Ectodermal cell (in vitro differentiated cells): ENCODE data around the gene TMEM240.
"Not testable (repeated sequence)": the region's sequence is repeated elsewhere in the genome, so short reads cannot be mapped to it uniquely, and the experiment has no call there.

Experiments used
- H3K27ac ChIP-seq: 2 replicates; pipeline ENCODE4 v1.7.0; 2013; ENCODE audit warnings: mild to moderate bottlenecking, low read depth, low read length; ENCODE audit not compliant: insufficient read depth, poor library complexity, severe bottlenecking
- H3K27me3 ChIP-seq: 2 replicates; pipeline ENCODE4 v1.7.0; 2013; ENCODE audit warnings: mild to moderate bottlenecking, low read length; ENCODE audit not compliant: insufficient read depth, control insufficient read depth, poor library complexity, severe bottlenecking
- H3K36me3 ChIP-seq: one replicate; pipeline ENCODE4 v1.7.0; 2013; ENCODE audit warnings: low read length; ENCODE audit not compliant: control insufficient read depth, insufficient read depth
- H3K4me1 ChIP-seq: one replicate; pipeline ENCODE4 v1.7.0; 2013; ENCODE audit warnings: low read length; ENCODE audit not compliant: control insufficient read depth, insufficient read depth
- H3K4me3 ChIP-seq: 2 replicates; pipeline ENCODE4 v1.7.0; 2013; ENCODE audit warnings: low read depth, low read length, control low read depth; ENCODE audit not compliant: insufficient read depth
- H3K9me3 ChIP-seq: 2 replicates; pipeline ENCODE4 v1.7.0; 2013; ENCODE audit warnings: mild to moderate bottlenecking, low read length, moderate library complexity; ENCODE audit not compliant: control insufficient read depth
- WGBS, 2 experiments: methylation state at CpG; one replicate each; pipeline ENCODE4 v1.1.7; 2013; ENCODE audit warnings: missing lambda C conversion rate in 2 of 2; 5-methylcytosine and 5-hydroxymethylcytosine counted together

The TMEM240 gene

DNA sequence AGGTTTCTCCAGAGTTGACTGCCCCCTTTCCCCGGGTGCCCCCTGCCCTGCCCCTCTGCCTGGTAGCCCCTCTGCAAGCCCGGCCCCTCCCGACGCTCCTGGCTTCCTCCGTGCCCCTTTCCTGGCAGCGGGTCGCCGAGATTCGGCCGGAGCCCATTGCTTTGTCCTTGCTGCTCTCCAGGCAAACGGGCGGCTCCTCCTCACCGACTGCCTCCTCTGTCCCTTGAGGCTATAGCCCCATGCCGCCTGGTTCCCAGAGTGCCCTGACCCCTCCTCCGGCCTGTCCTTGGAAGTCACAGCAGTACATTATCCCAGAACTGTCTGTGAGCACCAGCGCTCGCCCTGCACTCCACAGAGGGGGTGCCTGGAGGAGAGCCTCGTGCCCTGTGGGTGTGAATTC, 26.7 kb downstream of the TMEM240 start:
- H3K4me1 ChIP-seq, H3K4me3 ChIP-seq, H3K27ac ChIP-seq, H3K27me3 ChIP-seq, H3K9me3 ChIP-seq: not testable (repeated sequence)
- H3K36me3 ChIP-seq = peaks cover 13% of the 10 kb centered on the region
- 89 to 90% methylated on average over 15 of the region's 18 CpGs for WGBS, 2 experiments

DNA sequence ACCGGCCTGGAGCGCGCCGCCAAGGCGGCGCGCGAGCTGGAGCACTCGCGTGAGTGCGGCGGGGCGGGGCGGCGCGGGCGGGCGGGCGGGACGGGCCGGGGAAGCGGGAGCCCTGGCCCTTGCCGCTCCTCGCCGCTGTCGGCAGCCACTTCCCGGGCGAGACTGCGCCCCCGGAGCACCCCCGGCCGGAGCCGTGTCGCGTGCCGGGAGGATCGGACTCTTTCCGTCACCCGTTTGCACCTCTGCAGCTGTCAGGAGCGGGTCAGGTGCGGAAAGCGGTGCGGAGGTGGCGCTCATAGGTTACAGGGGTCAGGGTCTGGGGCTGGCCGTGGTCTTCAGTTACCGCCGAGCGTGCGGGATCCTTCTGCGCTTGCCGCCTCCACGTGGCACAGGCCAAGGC, 28.0 kb downstream of the TMEM240 start:
- H3K27me3 ChIP-seq, H3K9me3 ChIP-seq, H3K36me3 ChIP-seq, H3K27ac ChIP-seq, H3K4me1 ChIP-seq: not testable (repeated sequence)
- H3K4me3 ChIP-seq = peak overlapping the region; percentile 63
- WGBS, 2 experiments = 0 to 1% methylated on average over 41 to 43 of the region's 52 CpGs

DNA sequence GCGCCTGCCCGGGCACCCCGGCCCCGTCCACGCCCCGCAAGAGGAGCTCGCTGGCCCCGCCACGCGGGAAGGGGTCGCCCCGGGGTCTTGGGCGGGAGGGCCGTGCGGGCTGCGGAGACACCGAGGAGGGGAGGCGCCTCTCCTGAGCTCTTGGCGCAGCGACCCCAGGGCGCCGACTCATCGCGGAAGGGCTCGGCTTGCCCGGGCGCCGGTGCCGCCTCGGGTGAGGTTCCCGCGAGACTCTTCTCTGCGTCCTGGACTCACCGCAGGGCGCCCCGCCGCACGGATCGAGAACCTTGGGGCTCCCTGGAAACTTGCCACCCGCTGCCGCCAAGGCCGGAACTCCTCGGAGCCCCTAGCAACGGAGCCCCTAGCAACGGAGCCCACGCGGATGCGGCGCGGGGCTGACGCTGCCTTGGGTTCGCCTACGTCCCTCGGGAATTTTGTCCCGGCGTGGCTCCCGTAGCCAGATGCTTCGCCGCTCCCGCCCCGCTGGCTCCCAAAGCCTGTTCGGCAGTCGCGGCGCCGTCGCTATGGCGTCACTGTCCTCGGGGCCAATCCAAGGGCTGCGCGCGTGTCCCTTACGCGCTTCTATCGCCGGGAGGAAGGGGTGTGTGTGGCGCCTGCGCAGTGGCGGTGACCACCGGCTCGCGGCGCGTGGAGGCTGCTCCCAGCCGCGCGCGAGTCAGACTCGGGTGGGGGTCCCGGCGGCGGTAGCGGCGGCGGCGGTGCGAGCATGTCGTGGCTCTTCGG, 28.7 kb downstream of the TMEM240 start, which contains the start of gene ATAD3A:
ATAD3A (plus strand) TSS at position 630 of the 753 bp plus-strand sequence; CDS start at position 737, 107 bp downstream.
- no peaks in the 10 kb centered on the region for H3K9me3 ChIP-seq
- H3K36me3 ChIP-seq = peaks cover under 1% of the 10 kb centered on the region
- 0 to 1% methylated on average over 99 of the region's 99 CpGs for WGBS, 2 experiments
- H3K27ac ChIP-seq = peak within 1 kb of the TSS; percentile 74
- H3K4me3 ChIP-seq = peak within 1 kb of the TSS; percentile 63
- no peaks in the 10 kb centered on the region for H3K4me1 ChIP-seq
- H3K27me3 ChIP-seq = no peaks in the 10 kb centered on the region

DNA sequence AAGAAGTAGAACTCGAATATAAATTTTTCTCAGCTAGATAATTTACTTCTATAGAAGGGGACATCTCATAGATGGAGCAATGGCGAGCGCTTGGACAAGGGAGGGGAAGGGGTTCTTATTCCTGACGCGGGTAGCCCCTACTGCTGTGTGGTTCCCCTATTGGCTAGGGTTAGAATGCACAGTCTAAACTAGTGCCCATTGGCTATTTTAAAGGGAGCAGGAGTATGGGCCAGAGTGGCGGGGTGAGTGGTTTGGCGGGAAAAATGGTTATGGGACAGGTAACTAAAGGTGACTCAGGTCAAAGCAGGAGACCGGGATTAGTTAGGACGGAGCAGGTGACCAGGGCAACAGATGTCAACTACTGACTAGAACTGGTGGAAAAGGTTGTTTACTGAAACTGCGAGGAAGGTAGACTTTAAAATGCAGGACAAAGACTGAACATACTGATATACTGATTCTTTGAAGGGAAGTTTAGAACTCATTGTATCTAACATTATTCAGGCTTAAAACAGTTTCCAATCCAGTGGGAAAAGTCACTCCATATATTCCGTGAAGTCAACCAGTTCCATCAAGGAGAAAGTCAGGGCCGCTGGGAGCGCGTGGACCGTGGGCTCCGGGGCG, 29.4 kb downstream of the TMEM240 start:
- Histone ChIP-seq H3K4me3 (peak overlapping the region; percentile 63), H3K27me3 (no peaks in the 10 kb centered on the region), H3K4me1 (no peaks in the 10 kb centered on the region), H3K36me3 (no peaks in the 10 kb centered on the region), H3K9me3 (no peaks in the 10 kb centered on the region), H3K27ac (peak overlapping the region; percentile 74)
- 21 to 23% methylated on average over 17 of the region's 17 CpGs for WGBS, 2 experiments

DNA sequence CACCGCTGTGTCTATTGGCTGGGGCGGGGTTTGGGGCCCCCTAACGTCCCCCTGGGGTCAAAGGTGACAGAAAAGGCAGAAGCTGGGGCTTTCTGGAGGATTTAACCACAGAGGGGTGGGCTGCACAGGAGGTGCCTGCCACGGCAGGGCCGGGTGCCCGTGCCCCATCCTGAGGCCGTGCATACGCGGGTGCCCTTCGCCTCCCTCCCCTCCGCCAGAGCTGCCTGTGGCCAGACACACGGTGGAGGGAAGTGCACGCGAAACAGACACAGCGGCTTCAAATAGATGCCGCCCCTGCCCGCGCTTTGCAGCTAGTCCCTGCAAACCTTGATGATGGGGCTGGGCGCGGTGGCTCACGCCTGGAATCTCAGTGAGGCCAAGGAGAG, 31.0 kb downstream of the TMEM240 start:
- H3K4me3 ChIP-seq, H3K36me3 ChIP-seq, H3K27ac ChIP-seq, H3K9me3 ChIP-seq, H3K4me1 ChIP-seq, H3K27me3 ChIP-seq: not testable (repeated sequence)
- WGBS, 2 experiments = 92 to 96% methylated on average over 12 to 20 of the region's 21 CpGs

DNA sequence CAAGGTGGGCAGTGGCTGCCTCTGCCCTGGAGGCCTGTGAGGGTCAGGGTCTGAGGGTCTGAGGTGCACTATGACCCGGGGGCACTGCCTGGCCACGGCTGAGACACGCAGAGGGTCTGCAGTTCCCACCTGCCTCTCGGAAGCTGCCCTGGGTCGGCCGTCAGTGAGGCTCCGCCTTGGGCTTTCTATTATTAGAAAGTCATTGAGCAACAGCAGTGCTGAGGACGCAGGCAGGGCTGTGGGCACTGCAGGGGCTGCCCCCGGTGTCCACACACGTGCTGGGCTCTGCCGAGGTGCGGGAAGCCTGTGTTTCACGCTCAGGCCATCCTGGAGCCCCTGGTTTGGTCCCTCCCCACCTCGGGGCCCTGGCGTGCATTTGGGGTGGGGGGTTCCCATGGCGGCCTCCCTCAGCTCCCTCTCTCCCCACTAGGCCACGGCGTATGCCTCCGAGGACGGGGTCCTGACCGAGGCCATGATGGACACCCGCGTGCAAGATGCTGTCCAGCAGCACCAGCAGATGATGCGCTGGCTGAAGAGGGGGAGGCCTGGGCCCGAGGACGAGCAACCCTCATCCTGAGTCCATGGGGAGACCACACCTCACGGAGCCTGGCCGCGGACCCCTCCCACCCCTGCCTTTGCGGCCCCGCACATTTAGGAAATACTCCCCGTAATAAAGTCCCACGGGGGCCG, 31.5 kb downstream of the TMEM240 start:
- H3K4me3 ChIP-seq, H3K27me3 ChIP-seq, H3K9me3 ChIP-seq, H3K36me3 ChIP-seq, H3K4me1 ChIP-seq, H3K27ac ChIP-seq: not testable (repeated sequence)
- 90 to 96% methylated on average over 23 to 27 of the region's 34 CpGs for WGBS, 2 experiments

DNA sequence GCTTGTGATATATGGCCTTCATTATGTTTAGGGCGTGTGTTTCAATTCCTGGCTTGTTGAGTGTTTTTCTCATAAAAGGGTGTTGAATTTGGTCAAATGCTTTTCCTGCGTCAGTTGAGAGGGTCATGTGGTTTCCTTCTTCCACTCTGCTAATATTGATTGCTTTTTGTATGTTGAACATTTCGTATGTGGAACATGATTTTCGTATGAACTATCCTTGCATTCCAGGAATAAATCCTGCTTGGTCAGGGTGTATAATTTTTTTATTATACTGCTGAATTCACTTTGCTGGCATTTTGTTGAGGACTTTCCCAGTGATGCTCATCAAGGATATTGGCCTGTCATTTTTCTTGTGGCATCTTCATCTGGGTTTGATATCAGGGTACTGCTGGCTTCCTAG, 33.1 kb downstream of the TMEM240 start:
- no peaks in the 10 kb centered on the region for H3K36me3 ChIP-seq
- H3K4me1 ChIP-seq = no peaks in the 10 kb centered on the region
- no peak overlapping the region for H3K27ac ChIP-seq
- no peaks in the 10 kb centered on the region for H3K9me3 ChIP-seq
- WGBS, 2 experiments = 88 to 90% methylated on average over 4 of the region's 4 CpGs
- no peak overlapping the region for H3K4me3 ChIP-seq
- H3K27me3 ChIP-seq = no peaks in the 10 kb centered on the region

DNA sequence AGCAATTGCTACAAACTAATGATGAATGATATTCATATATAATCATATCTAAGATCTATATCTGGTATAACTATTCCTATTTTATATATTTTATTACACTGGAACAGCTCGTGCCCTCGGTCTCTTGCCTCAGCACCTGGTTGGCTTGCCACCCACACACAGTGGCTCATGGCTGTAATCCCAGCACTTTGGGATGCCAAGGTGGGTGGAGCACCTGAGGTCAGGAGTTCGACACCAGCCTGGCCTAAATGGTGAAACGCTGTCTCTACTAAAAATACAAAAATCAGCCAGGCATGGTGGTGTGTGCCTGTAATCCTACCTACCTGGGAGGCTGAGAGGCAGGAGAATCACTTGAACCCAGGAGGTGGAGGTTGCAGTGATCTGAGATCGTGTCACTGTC, 34.6 kb downstream of the TMEM240 start:
- not testable (repeated sequence) for H3K36me3 ChIP-seq, H3K27me3 ChIP-seq, H3K4me1 ChIP-seq, H3K27ac ChIP-seq, H3K9me3 ChIP-seq, H3K4me3 ChIP-seq
- WGBS, 2 experiments = 90 to 95% methylated on average over 5 of the region's 5 CpGs

DNA sequence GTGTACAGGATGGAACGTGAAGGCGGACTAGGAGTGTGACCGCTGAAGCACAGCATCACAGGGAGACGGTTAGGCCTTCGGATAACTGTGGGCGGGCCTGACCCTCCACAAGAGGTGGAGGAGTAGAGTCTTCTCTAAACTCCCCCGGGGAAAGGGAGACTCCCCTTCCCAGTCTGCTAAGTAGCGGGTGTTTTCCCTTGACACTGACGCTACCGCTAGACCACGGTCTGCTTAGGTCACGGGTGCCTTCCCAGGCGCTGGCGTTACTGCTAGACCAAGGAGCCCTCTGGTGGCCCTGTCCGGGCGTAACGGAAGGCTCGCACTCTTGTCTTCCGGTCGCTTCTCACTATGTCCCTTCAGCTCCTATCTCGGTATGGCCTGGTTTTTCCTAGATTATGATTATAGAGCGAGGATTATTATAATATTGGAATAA, 35.0 kb downstream of the TMEM240 start:
- not testable (repeated sequence) for H3K4me1 ChIP-seq, H3K4me3 ChIP-seq, H3K27me3 ChIP-seq, H3K27ac ChIP-seq, H3K9me3 ChIP-seq, H3K36me3 ChIP-seq
- WGBS, 2 experiments = 23 to 31% methylated on average over 7 to 8 of the region's 22 CpGs

DNA sequence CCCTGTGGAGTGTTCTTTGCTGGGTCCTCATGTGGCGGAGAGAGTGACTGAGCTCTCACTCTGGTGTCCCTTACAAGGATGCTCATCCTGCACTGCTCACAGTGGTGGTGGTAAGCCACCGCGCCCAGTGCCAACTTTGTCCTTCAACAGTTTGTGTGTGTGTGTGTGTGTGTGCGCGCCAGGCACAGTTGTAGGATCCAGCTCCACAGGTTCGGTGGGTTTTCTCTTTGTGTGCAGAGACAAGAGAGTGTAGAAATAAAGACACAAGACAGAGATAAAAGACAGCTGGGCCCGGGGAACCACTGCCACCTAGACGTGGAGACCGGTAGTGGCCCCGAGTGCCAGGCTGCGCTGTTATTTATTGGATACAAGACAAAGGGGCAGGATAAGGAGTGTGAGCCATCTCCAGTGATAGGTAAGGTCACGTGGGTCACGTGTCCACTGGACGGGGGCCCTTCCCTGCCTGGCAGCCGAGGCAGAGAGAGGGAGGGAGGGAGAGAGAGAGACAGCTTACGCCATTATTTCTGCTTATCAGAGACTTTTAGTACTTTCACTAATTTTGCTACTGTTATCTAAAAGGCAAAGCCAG, 35.6 kb downstream of the TMEM240 start:
- H3K4me1 ChIP-seq, H3K36me3 ChIP-seq, H3K27me3 ChIP-seq, H3K4me3 ChIP-seq, H3K9me3 ChIP-seq: not testable (repeated sequence)
- H3K27ac ChIP-seq = peak overlapping the region; percentile 16
- WGBS, 2 experiments = 49 to 50% methylated on average over 15 of the region's 16 CpGs
